Measurements from ENCODE around the gene LIN37. TPM values are rescaled to one million over a fixed set of nuclear protein-coding genes. Genes with fewer than 3 reads are reported as not detected.

The LIN37 gene
- total and polyA plus RNA-seq, 4 donors, result 2.6 to 7.0 (median 6.1) TPM

DNA sequence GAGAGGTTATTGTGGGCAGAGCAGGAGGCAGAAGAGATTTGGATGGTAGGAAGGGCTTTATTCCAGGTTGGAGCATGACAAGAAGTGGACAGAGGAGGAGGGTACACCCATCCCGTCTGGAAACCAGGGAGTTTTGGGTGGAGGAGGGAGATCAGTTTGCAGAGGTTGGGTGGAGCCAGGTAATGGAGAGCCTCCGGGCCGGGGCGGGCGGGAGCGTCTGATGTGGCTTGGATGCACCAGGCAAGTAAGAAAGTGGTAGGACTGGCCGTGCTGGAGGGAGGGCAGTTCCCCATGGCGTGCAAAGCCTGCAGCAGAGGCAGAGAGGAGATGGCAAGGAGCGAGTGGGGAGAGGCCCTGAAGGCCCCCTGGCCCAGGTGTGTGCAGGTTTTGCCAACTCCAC lies 17.0 kb upstream of the LIN37 start (continued):
- TF ChIP-seq TAF1 (conservative IDR thresholded peaks at IDR 0.05) (no peak), HNF4A (conservative IDR thresholded peaks at IDR 0.05) (no peak), EGR1 (IDR thresholded peaks at IDR 0.05; ENCODE audit: low read depth in 2 of 2) (no peak), RXRA (IDR thresholded peaks at IDR 0.05) (no peak)

DNA sequence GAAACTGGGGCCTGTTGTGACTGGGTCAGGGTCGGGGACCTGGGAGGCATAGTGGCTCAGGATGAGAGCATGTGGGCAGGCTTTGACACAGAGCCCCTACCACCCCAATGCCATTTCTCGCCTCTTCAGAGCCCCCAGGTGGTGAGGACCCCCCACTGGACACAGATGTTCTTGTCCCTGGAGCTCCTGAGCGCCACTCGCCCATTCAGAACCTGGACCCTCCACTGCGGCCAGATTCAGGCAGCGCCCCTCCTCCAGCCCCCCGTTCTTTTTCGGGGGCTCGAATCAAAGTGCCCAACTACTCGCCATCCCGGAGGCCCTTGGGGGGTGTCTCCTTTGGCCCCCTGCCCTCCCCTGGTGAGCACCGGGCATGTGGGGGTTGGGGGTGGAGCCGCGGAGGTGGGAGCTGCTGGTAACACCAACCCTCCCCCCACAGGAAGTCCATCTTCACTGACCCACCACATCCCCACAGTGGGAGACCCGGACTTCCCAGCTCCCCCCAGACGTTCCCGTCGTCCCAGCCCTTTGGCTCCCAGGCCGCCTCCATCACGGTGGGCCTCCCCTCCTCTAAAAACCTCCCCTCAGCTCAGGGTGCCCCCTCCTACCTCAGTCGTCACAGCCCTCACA lies 16.5 kb upstream of the LIN37 start:
- Histone ChIP-seq H3K9ac (ENCODE audit: low read depth in 1 of 2, low read length in 2 of 2) (no peak overlapping the region), H3K4me3 (ENCODE audit: low read depth in 1 of 3, low read length in 3 of 3) (no peak overlapping the region), H3K27me3 (ENCODE audit: control insufficient read depth in 4 of 4, insufficient read depth in 4 of 4, low read length in 3 of 4) (no peaks in the 10 kb centered on the region), H3K36me3 (ENCODE audit: control insufficient read depth in 4 of 4, insufficient read depth in 3 of 4, low read depth in 1 of 4, low read length in 3 of 4) (peaks cover 44 to 92% (median 56%) of the 10 kb centered on the region in 4 donors), H3K27ac (ENCODE audit: low read depth in 1 of 2, low read length in 2 of 2) (no peak overlapping the region), H3K9me3 (ENCODE audit: control insufficient read depth in 4 of 4, low read length in 3 of 4) (no peaks in the 10 kb centered on the region), H3K4me1 (ENCODE audit: control insufficient read depth in 4 of 4, insufficient read depth in 4 of 4, low read length in 3 of 4) (no peaks in the 10 kb centered on the region)
- no peak for TF ChIP-seq SP1 (IDR thresholded peaks at IDR 0.05)
- TF ChIP-seq GABPA (IDR thresholded peaks at IDR 0.05 in 1 of 2, conservative IDR thresholded peaks at IDR 0.05 in 1 of 2), result no peak
- TF ChIP-seq, protein P1, sequence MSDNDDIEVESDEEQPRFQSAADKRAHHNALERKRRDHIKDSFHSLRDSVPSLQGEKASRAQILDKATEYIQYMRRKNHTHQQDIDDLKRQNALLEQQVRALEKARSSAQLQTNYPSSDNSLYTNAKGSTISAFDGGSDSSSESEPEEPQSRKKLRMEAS (IDR thresholded peaks at IDR 0.05), result no peak
- TF ChIP-seq RAD21 (IDR thresholded peaks at IDR 0.05), result no peak
- no peak for TF ChIP-seq JUND (IDR thresholded peaks at IDR 0.05)
- no peak for TF ChIP-seq NR2F2 (IDR thresholded peaks at IDR 0.05)
- TF ChIP-seq EGR1 (IDR thresholded peaks at IDR 0.05; ENCODE audit: low read depth in 2 of 2), result no peak
- TF ChIP-seq REST (IDR thresholded peaks at IDR 0.05), result no peak
- TF ChIP-seq ATF3 (IDR thresholded peaks at IDR 0.05), result no peak
- TF ChIP-seq ZBTB33 (IDR thresholded peaks at IDR 0.05), result no peak
- no peak for TF ChIP-seq YY1 (IDR thresholded peaks at IDR 0.05)
- TF ChIP-seq RXRA (IDR thresholded peaks at IDR 0.05), result no peak
- 92% methylated on average over 21 of the region's 21 CpGs for WGBS
- DNase-seq (ENCODE audit: low spot score), result no peak

- 95% methylated on average over 25 of the region's 25 CpGs for whole genome bisulfite sequencing
- no peak for DNase-seq (ENCODE audit: low spot score)
Observed at GRCh38 chr19:35732540-35733179, 15.7 kb upstream of the LIN37 start.

More at GRCh38 chr19:35732540-35733179, 15.7 kb upstream of the LIN37 start:
- no peaks in the 10 kb centered on the region for H3K27me3 ChIP-seq (ENCODE audit: control insufficient read depth in 4 of 4, insufficient read depth in 4 of 4, low read length in 3 of 4)
- no peak overlapping the region for H3K27ac ChIP-seq (ENCODE audit: low read depth in 1 of 2, low read length in 2 of 2)
- H3K36me3 ChIP-seq (ENCODE audit: control insufficient read depth in 4 of 4, insufficient read depth in 3 of 4, low read depth in 1 of 4, low read length in 3 of 4), result peaks cover 39 to 91% (median 51%) of the 10 kb centered on the region in 4 donors
- TF ChIP-seq JUND (IDR thresholded peaks at IDR 0.05) (no peak), EGR1 (IDR thresholded peaks at IDR 0.05; ENCODE audit: low read depth in 2 of 2) (no peak), NR2F2 (IDR thresholded peaks at IDR 0.05) (no peak), SP1 (IDR thresholded peaks at IDR 0.05) (no peak)
- TF ChIP-seq, protein P1 (IDR thresholded peaks at IDR 0.05), result no peak
- no peak overlapping the region for H3K4me3 ChIP-seq (ENCODE audit: low read depth in 1 of 3, low read length in 3 of 3)
- H3K9ac ChIP-seq (ENCODE audit: low read depth in 1 of 2, low read length in 2 of 2), result no peak overlapping the region
- H3K9me3 ChIP-seq (ENCODE audit: control insufficient read depth in 4 of 4, low read length in 3 of 4), result no peaks in the 10 kb centered on the region
- no peaks in the 10 kb centered on the region for H3K4me1 ChIP-seq (ENCODE audit: control insufficient read depth in 4 of 4, insufficient read depth in 4 of 4, low read length in 3 of 4)

Measured in liver (tissue), 9 donors.